Endothelial cell of umbilical vein (primary cell): ENCODE measurements around the gene CBFB. TPM values are rescaled to one million over a fixed set of nuclear protein-coding genes. Genes with fewer than 3 reads are reported as not detected.

Experiments used
- BruUV-seq: library from RNA; stranded (reverse); fragments of 400-500 nt; replicated peaks from 2 replicates; lab custom pipeline; 2021; lab: Mats Ljungman, UMichigan
- CTCF ChIA-PET: fragments of 300-600, 350-600 bp; sonication (Branson Sonifier 250); formaldehyde crosslinking; loops from one replicate; lab custom pipeline; 2021; ENCODE audit warnings: antibody characterized with exemption, inconsistent platforms; lab: Charles Lee
- POLR2A ChIA-PET: fragments of 300-600, 350-600 bp; sonication (Branson Sonifier 250); formaldehyde crosslinking; loops from one replicate; lab custom pipeline; 2021; ENCODE audit warnings: antibody characterized with exemption, inconsistent platforms; lab: Charles Lee
- DNase-seq: peaks from one replicate; pipeline ENCODE4 v3.0.0-alpha.2; 2011; ENCODE audit warnings: low read depth, low spot score
- FAIRE-seq: peaks from 2 replicates; lab custom pipeline; 2011; peaks lifted over from hg19 to GRCh38; lab: Jason Lieb, UNC
- H2AFZ ChIP-seq: 2 replicates; pipeline ENCODE4 v1.6.0; 2012; ENCODE audit warnings: low read depth, low read length, control low read depth, inconsistent platforms
- H3K27ac ChIP-seq: 2 replicates; pipeline ENCODE4 v1.5.1; 2011; ENCODE audit warnings: low read depth, mild to moderate bottlenecking, control low read depth, low read length, moderate library complexity; ENCODE audit not compliant: insufficient read depth
- H3K27me3 ChIP-seq, 2 experiments: 2 replicates each; pipeline versions ENCODE4 v1.6.0 to v1.6.1; 2011; ENCODE audit warnings: low read length in 2 of 2, mixed read lengths in 1 of 2; ENCODE audit not compliant: control insufficient read depth in 2 of 2, insufficient read depth in 2 of 2
- H3K36me3 ChIP-seq, 2 experiments: 2 replicates in 1 of 2; 3 replicates in 1 of 2; pipeline ENCODE4 v1.5.1; 2011; ENCODE audit warnings: low read length in 2 of 2, mild to moderate bottlenecking in 1 of 2, moderate library complexity in 1 of 2; ENCODE audit not compliant: control insufficient read depth in 2 of 2, insufficient read depth in 2 of 2; ENCODE audit errors: extremely low read depth in 1 of 2
- H3K4me1 ChIP-seq: 3 replicates; pipeline ENCODE4 v1.5.1; 2011; ENCODE audit warnings: mild to moderate bottlenecking, low read length; ENCODE audit not compliant: control insufficient read depth, insufficient read depth; ENCODE audit errors: extremely low read depth
- H3K4me2 ChIP-seq: 2 replicates; pipeline ENCODE4 v1.6.1; 2011; ENCODE audit warnings: low read length, control low read depth, mixed read lengths; ENCODE audit not compliant: insufficient read depth
- H3K4me3 ChIP-seq, 3 experiments: fragments of 200-600 bp in 1 of 3; sonication (generic), shearing (Covaris generic) in 1 of 3; replicated peaks in 1 of 3; 2 replicates each; pipeline ENCODE4 v1.5.1; 2011 to 2016; ENCODE audit warnings: control low read depth in 3 of 3, low read length in 3 of 3, mild to moderate bottlenecking in 2 of 3, inconsistent platforms in 1 of 3, low read depth in 1 of 3, moderate library complexity in 1 of 3; ENCODE audit not compliant: insufficient read depth in 1 of 3
- H3K79me2 ChIP-seq: 2 replicates; pipeline ENCODE4 v1.6.0; 2012; ENCODE audit warnings: low read length, inconsistent platforms; ENCODE audit not compliant: control insufficient read depth, insufficient read depth
- H3K9ac ChIP-seq: replicated peaks from 2 replicates; pipeline ENCODE3; 2011; ENCODE audit warnings: low read length, control low read depth; ENCODE audit not compliant: insufficient read depth; ENCODE audit errors: extremely low read depth
- H3K9me1 ChIP-seq: replicated peaks from 3 replicates; pipeline ENCODE4 v1.6.0; 2011; ENCODE audit warnings: mild to moderate bottlenecking, low read length; ENCODE audit not compliant: control insufficient read depth, insufficient read depth; ENCODE audit errors: extremely low read depth
- H3K9me3 ChIP-seq: replicated peaks from 2 replicates; pipeline ENCODE4 v1.5.1; 2012; ENCODE audit warnings: low read length, inconsistent platforms; ENCODE audit not compliant: control insufficient read depth, insufficient read depth
- H4K20me1 ChIP-seq: replicated peaks from 2 replicates; pipeline ENCODE3; 2011; ENCODE audit warnings: mild to moderate bottlenecking, low read length; ENCODE audit not compliant: control insufficient read depth, insufficient read depth; ENCODE audit errors: extremely low read depth
- CTCF ChIP-seq, 2 donors: IDR thresholded peaks; 1 replicate in 1 of 2; 2 replicates in 1 of 2; pipeline ENCODE4 v1.5.1; 2011; ENCODE audit warnings: low read length in 2 of 2, mild to moderate bottlenecking in 2 of 2, moderate library complexity in 2 of 2, control low read depth in 1 of 2, inconsistent platforms in 1 of 2, low read depth in 1 of 2; ENCODE audit not compliant: insufficient read depth in 1 of 2; ENCODE audit errors: extremely low read depth in 1 of 2
- EZH2 ChIP-seq: IDR thresholded peaks from 2 replicates; pipeline ENCODE4 v1.6.1; 2012; ENCODE audit warnings: borderline replicate concordance, low read depth, mild to moderate bottlenecking, moderate library complexity, low read length, inconsistent platforms; ENCODE audit not compliant: severe bottlenecking
- FOS ChIP-seq: IDR thresholded peaks from 2 replicates; pipeline ENCODE4 v1.6.1; 2011; ENCODE audit warnings: mild to moderate bottlenecking, low read length, moderate library complexity, borderline replicate concordance; ENCODE audit not compliant: insufficient read depth
- GATA2 ChIP-seq: IDR thresholded peaks from 2 replicates; pipeline ENCODE4 v1.7.0; 2011; ENCODE audit warnings: low read depth, mild to moderate bottlenecking, moderate library complexity, mixed read lengths, low read length; ENCODE audit not compliant: insufficient read length, insufficient read depth
- JUN ChIP-seq: IDR thresholded peaks from 2 replicates; pipeline ENCODE4 v1.6.1; 2011; ENCODE audit warnings: borderline replicate concordance, low read depth; ENCODE audit not compliant: insufficient read length, insufficient read depth
- MAX ChIP-seq: IDR thresholded peaks from 2 replicates; pipeline ENCODE4 v1.6.1; 2011; ENCODE audit not compliant: insufficient read depth, insufficient read length
- MYC ChIP-seq: IDR thresholded peaks from one replicate; pipeline ENCODE4 v1.6.1; 2011; ENCODE audit warnings: mild to moderate bottlenecking, low read depth, low read length
- POLR2A ChIP-seq: IDR thresholded peaks from 2 replicates; pipeline ENCODE4 v1.6.1; 2012; ENCODE audit warnings: low read depth, mild to moderate bottlenecking, control low read depth, low read length
- POLR2AphosphoS5 ChIP-seq: IDR thresholded peaks from 2 replicates; pipeline ENCODE4 v1.6.1; 2012; ENCODE audit warnings: low read depth, mild to moderate bottlenecking, control low read depth, low read length, moderate library complexity; ENCODE audit not compliant: insufficient read depth
- dilution Hi-C: fragments of 300-500 bp; cut with MboI; formaldehyde crosslinking; loops from one replicate; pipeline ENCODE4 v1.15.0; 2019; ENCODE audit warnings: low sequenced_read_pairs; ENCODE audit not compliant: extremely low pct_ligation_motif_present
- intact Hi-C: fragments of 100-400 bp; cut with micrococcal nuclease; formaldehyde crosslinking; loops from one replicate; pipeline ENCODE4 v1.10.0; 2022
- polyA plus RNA-seq, 4 experiments: library from polyadenylated mRNA; depleted of rRNA in 3 of 4; stranded (reverse) in 3 of 4; unstranded in 1 of 4; fragments of >200 nt; gene quantifications; 2 replicates each; pipeline versions ENCODE4 v1.2.1 to v1.2.3, GENCODE V29; 2011 to 2012; ENCODE audit warnings: missing spikeins in 1 of 4
- total RNA-seq: library from RNA; stranded (reverse); gene quantifications from 2 replicates; pipeline ENCODE4 v1.2.3, GENCODE V29; 2021

CBFB gene
- total and polyA plus RNA-seq, 2 donors (not counting 3 experiments of a cell fraction or from before 2014, with no cell fraction given), result 27.8 to 103 TPM

DNA sequence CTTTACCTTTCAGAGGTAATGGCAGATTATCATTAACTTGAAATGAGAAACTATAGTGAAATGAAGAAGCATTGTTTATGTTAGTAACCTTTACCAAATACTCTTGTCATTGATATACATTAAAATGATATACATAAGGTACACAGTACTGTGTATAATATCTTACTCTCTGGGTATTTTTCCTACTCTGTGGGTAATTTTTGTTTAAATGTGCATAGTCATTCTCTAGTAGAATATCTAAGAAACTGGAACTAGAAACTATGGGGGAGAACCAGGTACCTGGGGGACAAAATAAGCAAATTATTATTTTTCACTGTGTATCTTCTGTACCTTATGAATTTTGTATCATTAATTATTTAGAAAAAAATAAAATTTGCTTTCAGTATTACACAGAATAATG lies 60.2 kb downstream of the CBFB start:
- no peaks in the 10 kb centered on the region for H3K9me3 ChIP-seq
- no peaks in the 10 kb centered on the region for H4K20me1 ChIP-seq
- no peak for TF ChIP-seq FOS
- no peak for TF ChIP-seq POLR2AphosphoS5
- TF ChIP-seq CTCF (IDR thresholded peaks at IDR 0.05; ENCODE audit: extremely low read depth in 1 of 2, insufficient read depth in 1 of 2, low read depth in 1 of 2, low read length in 2 of 2), result no peak
- no peak for TF ChIP-seq EZH2
- TF ChIP-seq GATA2, result no peak
- no peak for TF ChIP-seq MAX
- no peak for TF ChIP-seq JUN
- no peak for TF ChIP-seq POLR2A
- TF ChIP-seq MYC, result no peak
- dilution Hi-C loops, result no loop called here
- H3K27ac ChIP-seq, result no peak overlapping the region
- no peaks in the 10 kb centered on the region for H3K4me1 ChIP-seq
- H3K9ac ChIP-seq, result no peak overlapping the region
- FAIRE-seq (no peak), DNase-seq (no peak)
- no peak overlapping the region for H2AFZ ChIP-seq
- POLR2A ChIA-PET, result no interaction called here
- peaks cover 55% of the 10 kb centered on the region for H3K79me2 ChIP-seq
- H3K27me3 ChIP-seq, result no peaks in the 10 kb centered on the region
- intact Hi-C loops, result no loop called here
- no peak overlapping the region for H3K4me3 ChIP-seq
- no peaks in the 10 kb centered on the region for H3K9me1 ChIP-seq
- no TSS peak for BruUV-seq
- CTCF ChIA-PET, result interaction anchor here (2.1 kb wide), 1 partner anchor 14 kb away, joined by 5 read pairs; no protein-coding TSS in a partner anchor
- H3K36me3 ChIP-seq, result peaks cover 0 to 5% of the 10 kb centered on the region in 2 experiments
- H3K4me2 ChIP-seq, result no peak overlapping the region
